ENCODE measurements around the gene MDGA2. TPM values are rescaled to one million over a fixed set of nuclear protein-coding genes. Genes with fewer than 3 reads are reported as not detected.

The MDGA2 gene
- total and polyA plus RNA-seq, 2 of the 8 experiments (the other 6 are each of a cell fraction or from before 2014, with no cell fraction given) = 0.11 to 0.69 TPM

DNA sequence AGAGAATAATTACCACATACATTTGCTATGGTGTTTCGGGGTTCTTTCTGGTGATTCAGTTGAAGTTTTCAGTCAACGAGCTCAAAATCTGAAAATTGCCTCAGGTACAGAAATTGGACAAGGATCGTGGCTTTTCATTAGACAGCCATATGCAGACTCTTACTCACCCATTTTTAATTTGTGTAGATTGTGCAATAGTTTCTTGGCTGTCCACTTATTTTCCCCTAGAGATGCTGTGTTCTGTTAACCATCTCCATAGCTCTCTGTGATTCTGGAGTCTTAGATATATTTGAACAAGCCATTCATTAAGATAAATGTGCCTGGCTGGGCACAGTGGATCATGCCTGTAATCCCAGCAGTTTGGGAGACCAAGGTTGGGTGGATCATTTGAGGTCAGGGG, 526.7 kb downstream of the MDGA2 start:
- no peaks in the 10 kb centered on the region for H3K4me1 ChIP-seq (replicated peaks in 1 of 4; ENCODE audit: control insufficient read depth in 3 of 4, insufficient read depth in 4 of 4, low read length in 3 of 4)
- TF ChIP-seq RBBP5 (IDR thresholded peaks at IDR 0.05; ENCODE audit: borderline replicate concordance, low read depth, low read length) = no peak
- no peak for TF ChIP-seq RXRA (IDR thresholded peaks at IDR 0.05; ENCODE audit: insufficient read depth, low read depth, low read length)
- H3K27me3 ChIP-seq (replicated peaks in 1 of 4; ENCODE audit: control insufficient read depth in 3 of 4, extremely low read depth in 1 of 4, insufficient read depth in 3 of 4, low read length in 3 of 4) = no peaks in the 10 kb centered on the region
- H3K4ac ChIP-seq (replicated peaks; ENCODE audit: insufficient read length, low read depth, low read length) = no peak overlapping the region
- H2BK120ac ChIP-seq (replicated peaks; ENCODE audit: low read depth, low read length) = no peak overlapping the region
- H3K79me2 ChIP-seq (ENCODE audit: control insufficient read depth in 1 of 2, insufficient read depth in 2 of 2, low read length in 2 of 2) = no peaks in the 10 kb centered on the region
- no peak overlapping the region for H2AK5ac ChIP-seq (ENCODE audit: low read depth, low read length)
- H4K8ac ChIP-seq (ENCODE audit: extremely low read depth, insufficient read depth, low read length) = no peak overlapping the region
- H3K27ac ChIP-seq (ENCODE audit: low read depth, low read length) = no peak overlapping the region
- H3K4me2 ChIP-seq (ENCODE audit: insufficient read depth in 1 of 2, low read depth in 2 of 2, low read length in 2 of 2) = no peak overlapping the region
- no peak overlapping the region for H3K14ac ChIP-seq (ENCODE audit: insufficient read length)
- no peak overlapping the region for H2BK20ac ChIP-seq (ENCODE audit: low read length)
- no peaks in the 10 kb centered on the region for H3K36me3 ChIP-seq (ENCODE audit: control insufficient read depth in 2 of 4, insufficient read depth in 4 of 4, low read length in 3 of 4)
- no peaks in the 10 kb centered on the region for H3K9me3 ChIP-seq (ENCODE audit: insufficient read depth in 2 of 2, low read depth in 1 of 2, low read length in 1 of 2)
- no peak overlapping the region for H3K23ac ChIP-seq (ENCODE audit: insufficient read length)
- WGBS, 2 experiments (ENCODE audit: extremely low coverage in 1 of 2, insufficient coverage in 1 of 2, insufficient read length in 1 of 2, insufficient replicate concordance in 2 of 2, low coverage in 1 of 2, low lambda C conversion rate in 2 of 2, missing lambda C conversion rate in 1 of 2) = 91% methylated on average over 3 of the region's 3 CpGs; no CpG with 5 or more reads in 1 of the 2 experiments
- H2BK12ac ChIP-seq (ENCODE audit: low read depth, low read length) = no peak overlapping the region
- ChIA-PET POLR2A (ENCODE audit: partially characterized antibody) (no interaction called here), CTCF (ENCODE audit: partially characterized antibody) (no interaction called here)
- no peaks in the 10 kb centered on the region for H3K23me2 ChIP-seq (ENCODE audit: low read depth, low read length)
- H3K9ac ChIP-seq (replicated peaks in 1 of 4; ENCODE audit: extremely low read depth in 1 of 4, low read depth in 3 of 4, low read length in 3 of 4) = no peak overlapping the region
- H2AFZ ChIP-seq (ENCODE audit: low read length) = no peak overlapping the region
- no peak for DNase-seq (ENCODE audit: low read depth in 1 of 2, low spot score in 2 of 2)
- H3K18ac ChIP-seq (ENCODE audit: extremely low read depth, low read length) = no peak overlapping the region
- no peaks in the 10 kb centered on the region for H3K79me1 ChIP-seq (ENCODE audit: low read depth, low read length)
- H3K4me3 ChIP-seq (ENCODE audit: extremely low read depth in 1 of 4, insufficient read depth in 2 of 4, low read depth in 3 of 4, low read length in 4 of 4) = no peak overlapping the region
- no peak for FAIRE-seq
- H2BK15ac ChIP-seq (ENCODE audit: low read length) = no peak overlapping the region
- H2BK5ac ChIP-seq (ENCODE audit: low read depth, low read length) = no peak overlapping the region
- no peak overlapping the region for H4K91ac ChIP-seq (replicated peaks; ENCODE audit: insufficient read length, low read length)
- no peaks in the 10 kb centered on the region for H4K20me1 ChIP-seq (replicated peaks in 1 of 2; ENCODE audit: control insufficient read depth in 1 of 2, insufficient read depth in 2 of 2, low read length in 2 of 2)
- no peak overlapping the region for H4K5ac ChIP-seq (ENCODE audit: insufficient read length, low read depth, low read length)
- no peak overlapping the region for H3K56ac ChIP-seq (replicated peaks; ENCODE audit: insufficient read length, low read depth, low read length)

Data from H1 (cell line).